ENCODE data around the gene AK9.
"Not testable (repeated sequence)": the region's sequence is repeated elsewhere in the genome, so short reads cannot be mapped to it uniquely, and the experiment has no call there.

The AK9 gene

GRCh38 chr6:109623288-109623687 is 67.7 kb downstream of the AK9 start:
- no peak for DNase-seq (ENCODE audit: low read depth)

DNA sequence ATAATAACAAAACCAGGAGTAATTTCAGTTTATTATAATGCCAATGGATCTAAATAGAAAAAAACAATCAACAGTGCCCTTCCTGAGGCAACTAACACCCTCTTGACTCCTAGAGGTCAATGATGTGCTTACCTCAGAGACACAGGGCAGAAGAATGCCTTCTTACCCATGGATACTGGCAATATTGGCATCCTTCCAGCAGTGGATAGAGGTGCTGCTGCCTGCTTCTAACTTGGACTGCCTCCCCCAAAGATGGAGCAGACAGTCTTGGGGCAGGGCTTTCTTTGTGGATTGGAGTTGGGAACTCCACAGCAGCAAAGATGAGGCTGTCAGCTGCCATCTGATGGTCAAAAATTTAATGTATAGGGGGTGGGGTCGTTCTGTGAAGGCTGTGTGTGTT is 78.7 kb downstream of the AK9 start:
- no peak for DNase-seq (ENCODE audit: low read depth)

- DNase-seq (ENCODE audit: low read depth): no peak
Observed at GRCh38 chr6:109611502-109611901, 79.5 kb downstream of the AK9 start.

DNA sequence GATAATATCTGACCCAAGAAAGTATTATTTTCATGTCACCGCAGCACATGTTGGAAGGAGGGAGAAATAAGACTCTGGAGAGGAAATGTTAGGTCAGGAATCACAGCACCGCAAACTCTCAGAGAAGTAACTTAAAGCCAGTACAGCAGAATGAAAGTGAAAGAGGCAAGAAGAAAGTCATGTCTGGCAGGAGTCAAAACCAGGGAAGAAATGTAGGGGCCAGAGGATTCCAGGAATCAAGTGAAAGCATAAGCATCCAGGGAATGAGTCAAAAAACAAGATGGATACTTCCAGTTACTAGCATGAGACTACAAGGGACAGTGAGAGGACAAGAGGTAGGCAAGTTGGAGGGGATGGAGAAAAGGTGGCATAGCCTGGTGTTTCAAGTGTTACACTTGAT is 80.4 kb downstream of the AK9 start:
- no peak for DNase-seq (ENCODE audit: low read depth)

GRCh38 chr6:109609737-109610136 is 81.3 kb downstream of the AK9 start:
- no peak for DNase-seq (ENCODE audit: low read depth)

DNA sequence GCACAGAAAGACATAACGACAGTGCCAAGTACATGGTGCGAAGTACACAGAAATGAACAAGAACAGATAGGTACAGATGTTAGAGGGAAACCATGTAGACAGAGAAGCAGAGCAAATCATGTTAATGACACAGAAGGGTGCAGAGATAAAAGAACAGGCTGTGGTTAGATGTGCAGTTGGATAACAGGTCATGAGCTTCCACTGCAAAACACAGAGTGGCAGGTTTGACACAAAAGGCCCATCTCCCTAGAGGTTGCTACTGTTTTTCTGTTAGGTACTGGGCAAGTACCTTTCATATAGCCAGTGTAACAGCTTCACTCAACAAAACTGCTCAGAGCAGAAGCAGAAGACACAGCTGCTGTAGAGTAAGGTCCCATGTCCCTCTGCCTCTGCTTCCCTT is 84.6 kb downstream of the AK9 start:
- DNase-seq (ENCODE audit: low read depth): no peak

- DNase-seq (ENCODE audit: low read depth): no peak
Observed at GRCh38 chr6:109595998-109596397, 95.0 kb downstream of the AK9 start.

GRCh38 chr6:109580519-109580918 is 110.5 kb downstream of the AK9 start:
- DNase-seq (ENCODE audit: low read depth): no peak

DNA sequence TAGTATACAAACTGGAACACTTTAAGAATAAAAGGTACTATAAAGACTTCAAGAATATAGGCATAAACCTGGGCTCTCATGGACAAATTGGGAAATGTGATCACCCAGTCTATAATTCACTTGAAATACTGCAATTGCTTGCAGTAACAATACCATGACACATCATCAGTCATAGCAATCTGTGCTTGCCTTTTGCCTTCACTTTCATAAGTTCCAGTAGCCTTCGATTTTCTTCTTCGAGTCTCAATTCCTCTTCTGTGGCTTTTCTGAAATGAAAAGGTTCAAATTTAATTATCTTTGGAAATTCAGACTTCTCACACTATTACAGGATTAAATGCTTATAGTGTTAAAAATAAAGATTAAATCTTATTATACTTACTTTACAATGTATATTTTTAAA is 111.6 kb downstream of the AK9 start:
- no peak for DNase-seq (ENCODE audit: low read depth)

DNA sequence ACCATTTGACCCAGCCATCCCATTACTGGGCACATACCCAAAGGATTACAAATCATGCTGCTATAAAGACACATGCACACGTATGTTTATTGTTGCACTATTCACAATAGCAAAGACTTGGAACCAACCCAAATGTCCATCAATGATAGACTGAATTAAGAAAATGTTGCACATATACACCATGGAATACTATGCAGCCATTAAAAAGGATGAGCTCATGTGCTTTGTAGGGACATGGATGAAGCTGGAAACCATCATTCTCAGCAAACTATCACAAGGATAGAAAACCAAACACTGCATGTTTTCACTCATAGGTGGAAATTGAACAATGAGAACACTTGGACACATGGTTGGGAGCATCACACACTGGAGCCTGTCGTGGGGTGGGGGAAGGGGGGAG is 121.1 kb downstream of the AK9 start:
- not testable (repeated sequence) for DNase-seq (ENCODE audit: low read depth)

- no peak for DNase-seq (ENCODE audit: low read depth)
Observed at GRCh38 chr6:109561844-109562243, 129.2 kb downstream of the AK9 start.

GRCh38 chr6:109531446-109531845 is 159.6 kb downstream of the AK9 start:
- no peak for DNase-seq (ENCODE audit: low read depth)

DNA sequence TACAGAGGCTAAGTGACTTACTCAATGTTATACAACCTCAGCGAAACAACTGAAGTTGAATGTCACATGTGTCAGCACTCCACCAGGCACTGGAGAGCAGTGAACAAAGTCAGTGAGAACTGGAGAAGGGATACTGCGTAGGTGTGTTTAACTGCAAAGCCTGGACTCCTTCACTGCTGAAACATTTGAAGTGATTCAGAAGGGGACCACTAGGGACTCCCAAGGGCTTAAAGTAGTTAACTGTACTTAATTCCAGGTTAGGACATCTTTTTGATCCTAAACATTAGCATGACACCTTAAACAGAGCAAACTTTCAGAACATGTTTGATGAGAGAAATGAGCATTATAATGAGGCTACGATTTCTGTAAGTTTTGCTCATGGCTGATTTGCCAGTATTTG is 163.0 kb downstream of the AK9 start:
- no peak for DNase-seq (ENCODE audit: low read depth)

DNA sequence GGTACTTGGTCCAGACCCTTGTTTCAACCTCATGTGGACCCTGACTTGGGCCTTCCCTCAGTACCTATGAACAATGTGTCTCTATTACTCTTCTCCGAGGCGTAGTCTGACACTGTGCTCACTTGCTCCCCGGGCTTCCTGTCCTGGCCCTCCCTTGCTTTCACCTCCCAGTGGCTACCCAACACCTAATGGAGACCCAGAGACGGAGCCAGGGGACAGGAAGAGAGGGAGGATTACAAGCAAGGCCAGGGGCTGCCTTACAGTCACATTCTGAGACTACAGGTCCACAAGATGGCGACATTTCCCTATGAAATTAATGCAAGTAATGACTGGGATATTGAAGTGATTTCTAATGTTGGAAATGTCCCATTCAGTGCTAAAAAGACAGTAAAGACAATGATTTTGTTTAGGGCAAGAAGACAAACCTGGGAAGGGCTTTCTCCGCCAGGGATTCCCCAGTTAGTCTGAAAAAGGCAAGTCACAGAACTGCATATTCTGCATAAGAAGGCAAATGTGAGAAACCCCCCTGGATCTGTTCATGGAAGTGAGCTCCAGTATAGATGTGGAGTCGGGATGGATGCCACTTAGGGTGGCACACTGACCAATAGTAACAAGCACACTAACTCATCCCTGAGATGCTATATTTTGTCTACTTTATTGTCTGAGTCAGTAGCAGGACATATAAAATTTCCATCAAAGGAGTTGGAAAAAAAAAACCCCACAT is 163.9 kb downstream of the AK9 start:
- DNase-seq (ENCODE audit: low read depth): no peak

DNA sequence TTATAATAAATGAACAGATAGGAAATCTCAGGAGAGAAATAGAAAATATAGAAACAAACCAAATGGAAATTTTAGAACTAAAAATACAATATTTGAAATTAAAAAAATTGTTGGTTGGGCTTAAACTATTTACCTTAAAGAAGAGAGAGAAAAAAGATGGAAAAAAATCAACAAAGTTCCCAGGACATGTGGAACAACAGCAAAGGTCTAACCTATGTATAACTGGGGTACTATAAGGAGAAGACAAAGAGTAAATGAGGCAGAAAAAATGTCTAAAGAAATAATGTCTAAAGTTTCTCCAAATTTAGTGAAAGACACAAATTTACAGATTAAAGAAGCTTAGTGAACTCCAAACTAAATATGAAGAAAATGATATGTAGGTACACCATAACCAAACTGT is 166.9 kb downstream of the AK9 start:
- DNase-seq (ENCODE audit: low read depth): no peak

GRCh38 chr6:109523478-109523877 is 167.5 kb downstream of the AK9 start:
- DNase-seq (ENCODE audit: low read depth): no peak

- DNase-seq (ENCODE audit: low read depth): no peak
Observed at GRCh38 chr6:109521080-109521479, 169.9 kb downstream of the AK9 start.

GRCh38 chr6:109519647-109520046 is 171.4 kb downstream of the AK9 start:
- not testable (repeated sequence) for DNase-seq (ENCODE audit: low read depth)

DNA sequence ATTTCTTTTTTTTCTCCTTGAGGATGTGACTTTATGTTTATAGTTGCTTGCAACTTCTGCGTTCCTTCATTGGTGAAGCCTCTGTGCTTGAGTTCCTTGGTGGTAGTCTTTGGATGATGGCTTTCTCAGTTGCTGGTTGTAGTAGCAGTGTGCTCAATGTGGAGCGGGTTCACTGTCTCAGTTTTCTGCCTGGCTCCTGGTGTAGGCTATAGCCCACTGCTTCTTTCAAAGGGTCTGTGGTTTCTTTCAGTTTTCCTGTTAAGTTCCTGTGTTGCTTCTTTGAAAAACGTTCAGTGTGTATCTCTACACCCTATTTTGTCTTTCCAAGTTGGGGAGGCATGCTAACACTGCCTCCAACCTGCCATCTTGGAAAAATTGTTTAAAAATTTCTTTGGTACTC is 174.1 kb downstream of the AK9 start:
- no peak for DNase-seq (ENCODE audit: low read depth)

DNA sequence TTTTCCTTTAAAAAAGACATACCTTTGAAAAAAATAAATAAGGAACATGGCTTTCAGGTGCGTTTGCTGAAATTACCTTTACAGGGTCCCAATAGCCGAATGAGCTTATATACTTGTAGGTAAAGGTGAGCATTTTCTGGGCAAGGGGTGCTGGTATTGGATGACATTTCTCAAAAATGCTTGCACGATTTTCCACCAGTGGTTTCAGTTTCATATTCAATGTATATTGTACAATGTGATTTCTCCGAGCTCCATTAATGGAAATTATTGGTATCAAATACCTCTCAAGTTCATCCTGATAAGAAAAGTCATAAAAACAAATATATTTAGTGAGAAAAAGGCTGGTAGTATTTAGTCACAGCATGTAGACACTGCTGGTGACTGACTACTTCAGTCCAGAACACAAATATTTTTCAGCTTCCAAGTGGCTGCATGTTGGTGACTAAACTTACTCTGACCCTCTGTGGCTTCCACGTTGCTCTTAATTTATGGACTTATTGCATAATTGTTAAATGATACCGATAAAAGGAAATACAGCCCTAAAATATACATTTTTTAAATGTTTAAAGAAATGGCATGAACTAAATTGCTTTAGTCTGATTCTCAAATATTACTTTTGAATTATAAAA is 175.1 kb downstream of the AK9 start:
- no peak for DNase-seq (ENCODE audit: low read depth)

GRCh38 chr6:109514946-109515345 is 176.1 kb downstream of the AK9 start:
- DNase-seq (ENCODE audit: low read depth): no peak

DNA sequence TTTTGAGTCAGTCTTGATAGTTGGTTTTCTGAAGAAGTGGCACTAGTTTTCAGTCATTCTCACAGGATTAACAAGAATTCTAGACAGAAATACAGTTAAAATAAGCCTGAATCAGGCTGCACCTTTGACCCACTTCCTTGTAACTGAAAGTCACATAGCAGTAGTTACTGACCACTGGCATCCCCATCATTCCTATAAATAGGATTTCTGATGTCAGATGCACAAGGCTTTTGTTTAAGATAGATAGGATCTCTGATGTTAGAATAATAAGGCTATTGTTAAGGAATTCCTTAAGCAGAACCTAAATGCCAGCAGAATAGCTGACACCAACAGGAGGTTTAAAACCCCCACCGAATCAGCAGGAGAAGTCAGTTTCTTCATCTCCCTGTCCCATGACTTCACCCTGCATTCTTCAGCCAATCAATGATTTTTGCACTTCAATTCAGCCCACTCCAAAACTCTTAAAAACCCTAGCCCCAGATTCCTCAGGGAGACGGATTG is 177.4 kb downstream of the AK9 start:
- DNase-seq (ENCODE audit: low read depth): no peak

DNA sequence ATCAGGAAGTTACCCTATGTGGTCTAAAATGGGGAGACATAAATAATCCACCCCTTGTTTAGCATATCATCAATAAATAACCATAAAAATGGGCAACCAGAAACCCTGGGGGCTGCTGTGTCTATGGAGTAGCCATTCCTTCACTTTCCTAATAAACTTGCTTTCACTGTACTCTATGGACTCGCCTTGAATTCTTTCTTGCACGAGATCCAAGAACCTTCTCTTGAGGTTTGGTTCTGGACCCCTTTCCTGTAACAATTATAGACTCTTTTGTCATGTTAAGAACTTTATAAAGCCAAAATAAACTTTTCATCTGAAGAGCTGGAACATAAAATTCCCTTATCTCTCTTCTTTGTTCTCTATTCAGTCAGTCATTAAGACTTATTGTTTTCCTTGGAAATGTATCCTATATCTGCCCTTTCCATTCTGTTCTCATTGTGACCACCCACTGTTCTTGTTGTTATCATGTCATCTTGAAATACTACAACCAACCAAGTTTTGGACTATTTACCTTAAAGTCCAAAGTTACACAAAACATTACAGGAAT is 178.7 kb downstream of the AK9 start:
- DNase-seq (ENCODE audit: low read depth): no peak

DNA sequence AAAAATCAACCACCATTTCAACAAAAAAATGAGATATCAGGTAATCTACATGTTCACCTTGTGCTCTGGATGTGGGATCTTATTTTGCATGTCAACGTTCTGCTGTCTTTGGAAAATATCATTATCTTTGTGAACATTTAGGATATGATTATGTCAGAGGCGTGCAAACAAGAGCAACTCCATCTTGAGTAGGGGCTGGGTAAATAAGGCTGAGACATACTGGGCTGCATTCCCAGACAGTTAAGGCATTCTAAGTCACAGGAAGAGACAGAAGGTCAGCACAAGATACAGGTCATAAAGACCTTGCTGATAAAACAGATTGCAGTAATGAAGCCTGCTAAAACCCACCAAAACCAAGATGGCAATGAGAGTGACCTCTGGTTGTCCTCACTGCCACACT is 179.2 kb downstream of the AK9 start:
- DNase-seq (ENCODE audit: low read depth): no peak

Data from T-helper 22 cell (primary cell).